ENCODE data around the gene WDR36.
A peak's percentile ranks its signal among the peaks of the same experiment; 100 is the strongest.

The WDR36 gene

GRCh38 chr5:111071413-111071812 lies 20.7 kb upstream of the WDR36 start, which contains the start of gene TSLP:
Gene TSLP (plus strand): TSS chr5:111071713. CDS start chr5:111071891, 178 bp downstream.
- Histone ChIP-seq H3K27me3 (peaks cover 91% of the 10 kb centered on the region), H3K36me3 (no peaks in the 10 kb centered on the region), H3K4me1 (no peaks in the 10 kb centered on the region; the same call in 1 of the 2 replicates), H3K4me3 (ENCODE audit: low read depth, low read length) (peak within 1 kb of the TSS; percentile 22), H3K9me3 (no peaks in the 10 kb centered on the region)
- DNase-seq: no peak
- TF ChIP-seq CTCF (IDR thresholded peaks at IDR 0.05; ENCODE audit: low read depth, low read length): no peak

- no peaks in the 10 kb centered on the region for H3K9me3 ChIP-seq
- H3K36me3 ChIP-seq: no peaks in the 10 kb centered on the region
- H3K27me3 ChIP-seq: peaks cover 84% of the 10 kb centered on the region
- no peak for TF ChIP-seq CTCF (IDR thresholded peaks at IDR 0.05; ENCODE audit: low read depth, low read length)
- DNase-seq: peak; percentile 52
- peak overlapping the region; percentile 65 for H3K4me3 ChIP-seq (ENCODE audit: low read depth, low read length)
- no peaks in the 10 kb centered on the region; the same call in 1 of the 2 replicates for H3K4me1 ChIP-seq
Observed at GRCh38 chr5:111072949-111073682, 19.0 kb upstream of the WDR36 start.

- Histone ChIP-seq H3K9me3 (no peaks in the 10 kb centered on the region), H3K27me3 (peaks cover 77% of the 10 kb centered on the region), H3K36me3 (no peaks in the 10 kb centered on the region), H3K4me3 (ENCODE audit: low read depth, low read length) (no peak overlapping the region), H3K4me1 (no peaks in the 10 kb centered on the region; the same call in 1 of the 2 replicates)
- no peak for TF ChIP-seq CTCF (IDR thresholded peaks at IDR 0.05; ENCODE audit: low read depth, low read length)
- no peak for DNase-seq
Observed at GRCh38 chr5:111074244-111074643, 17.9 kb upstream of the WDR36 start.

- TF ChIP-seq CTCF (IDR thresholded peaks at IDR 0.05; ENCODE audit: low read depth, low read length): no peak
- no peak for DNase-seq
- Histone ChIP-seq H3K36me3 (no peaks in the 10 kb centered on the region), H3K4me1 (no peaks in the 10 kb centered on the region), H3K9me3 (no peaks in the 10 kb centered on the region), H3K27me3 (peaks cover 74% of the 10 kb centered on the region), H3K4me3 (ENCODE audit: low read depth, low read length) (no peak overlapping the region)
Observed at GRCh38 chr5:111075520-111075919, 16.6 kb upstream of the WDR36 start.

GRCh38 chr5:111076091-111076490 lies 16.1 kb upstream of the WDR36 start:
- H3K4me1 ChIP-seq: no peaks in the 10 kb centered on the region

More at GRCh38 chr5:111076091-111076490, 16.1 kb upstream of the WDR36 start:
- Histone ChIP-seq H3K9me3 (no peaks in the 10 kb centered on the region), H3K27me3 (peaks cover 74% of the 10 kb centered on the region), H3K4me3 (ENCODE audit: low read depth, low read length) (no peak overlapping the region), H3K36me3 (no peaks in the 10 kb centered on the region)
- DNase-seq: no peak
- no peak for TF ChIP-seq CTCF (IDR thresholded peaks at IDR 0.05; ENCODE audit: low read depth, low read length)

Measured in BE2C (cell line).